Muscle of arm (tissue), 14 donors: ENCODE results near the gene SPDYE18. TPM values are rescaled to one million over a fixed set of nuclear protein-coding genes. Genes with fewer than 3 reads are reported as not detected.
"Not testable (repeated sequence)": the region's sequence is repeated elsewhere in the genome, so short reads cannot be mapped to it uniquely, and the experiment has no call there.

Experiments used
- DNase-seq: peaks from one replicate; pipeline ENCODE4 v3.0.0-alpha.2; 2013
- long read RNA-seq, 11 donors: transcript quantifications; one replicate each; lab custom pipeline, GENCODE V29; 2026
- polyA plus RNA-seq, 12 donors: library from polyadenylated mRNA; unstranded; fragments of 120-200 nt; gene quantifications; one replicate each; pipeline ENCODE4 v1.2.1, GENCODE V29; 2013; ENCODE audit not compliant: insufficient read length in 12 of 12

SPDYE18 gene
- under 1 TPM in 6 of 12 donors, not detected in 6; 0.34 to 0.73 (median 0.61) TPM for polyA plus RNA-seq
- long read RNA-seq, donor 1, result 0 reads
- long read RNA-seq, donor 2, result 0 reads
- long read RNA-seq, donor 3, result 0 reads
- long read RNA-seq, donor 4, result 0 reads
- long read RNA-seq, donor 5, result 0 reads
- long read RNA-seq, donor 6, result 0 reads
- long read RNA-seq, donor 7, result 0 reads
- long read RNA-seq, donor 8, partial matches to known transcripts, result 5 of 5 reads
- long read RNA-seq, donor 8, other reads (novel, unspliced or antisense), result 0 of 5 reads
- long read RNA-seq, donor 9, result 0 reads
- long read RNA-seq, donor 10, result 0 reads
- long read RNA-seq, donor 11, result 0 reads

GRCh38 chr7:77062557-77062956 is at the start of gene SPDYE18:
SPDYE18 (minus strand) TSS chr7:77062558; CDS start chr7:77060512, 2,046 bp downstream.
- DNase-seq, result not testable (repeated sequence)

GRCh38 chr7:77108362-77108761 is 46.0 kb upstream of the SPDYE18 start:
- DNase-seq, result not testable (repeated sequence)

- DNase-seq, result not testable (repeated sequence)
Measured at GRCh38 chr7:77107659-77108058, 45.3 kb upstream of the SPDYE18 start.

GRCh38 chr7:77105904-77106303 is 43.5 kb upstream of the SPDYE18 start:
- DNase-seq, result not testable (repeated sequence)

- DNase-seq, result not testable (repeated sequence)
Measured at GRCh38 chr7:77102671-77103070, 40.3 kb upstream of the SPDYE18 start.

- DNase-seq, result not testable (repeated sequence)
Measured at GRCh38 chr7:77101187-77101586, 38.8 kb upstream of the SPDYE18 start.

GRCh38 chr7:77100501-77100900 is 38.1 kb upstream of the SPDYE18 start:
- not testable (repeated sequence) for DNase-seq

GRCh38 chr7:77092301-77092700 is 29.9 kb upstream of the SPDYE18 start:
- DNase-seq, result not testable (repeated sequence)

- DNase-seq, result not testable (repeated sequence)
Measured at GRCh38 chr7:77082192-77082591, 19.8 kb upstream of the SPDYE18 start.

- not testable (repeated sequence) for DNase-seq
Measured at GRCh38 chr7:77080236-77080635, 17.9 kb upstream of the SPDYE18 start.

- not testable (repeated sequence) for DNase-seq
Measured at GRCh38 chr7:77079624-77080023, 17.3 kb upstream of the SPDYE18 start.

GRCh38 chr7:77079112-77079511 is 16.8 kb upstream of the SPDYE18 start:
- DNase-seq, result not testable (repeated sequence)

- not testable (repeated sequence) for DNase-seq
Measured at GRCh38 chr7:77077060-77077459, 14.7 kb upstream of the SPDYE18 start.

- DNase-seq, result not testable (repeated sequence)
Measured at GRCh38 chr7:77074786-77075396, 12.5 kb upstream of the SPDYE18 start.

- not testable (repeated sequence) for DNase-seq
Measured at GRCh38 chr7:77071108-77071507, 8.8 kb upstream of the SPDYE18 start.

GRCh38 chr7:77065869-77066268 is 3.5 kb upstream of the SPDYE18 start:
- DNase-seq, result not testable (repeated sequence)

GRCh38 chr7:77063732-77064131 is 1.4 kb upstream of the SPDYE18 start:
- not testable (repeated sequence) for DNase-seq

- DNase-seq, result not testable (repeated sequence)
Measured at GRCh38 chr7:77032261-77032660, 30.1 kb downstream of the SPDYE18 start, which contains the start of gene SPDYE17. SPDYE17 (minus strand) TSS chr7:77032361; CDS start chr7:77030570, 1,791 bp downstream.

- DNase-seq, result not testable (repeated sequence)
Measured at GRCh38 chr7:77026349-77026748, 36.0 kb downstream of the SPDYE18 start.

- not testable (repeated sequence) for DNase-seq
Measured at GRCh38 chr7:77010074-77010680, 52.2 kb downstream of the SPDYE18 start.

- DNase-seq, result not testable (repeated sequence)
Measured at GRCh38 chr7:77008000-77008399, 54.4 kb downstream of the SPDYE18 start.
